Erythroblast (primary cell): ENCODE measurements around the gene POU6F1.

Experiments used
- GATA1 ChIP-seq: IDR thresholded peaks from 2 replicates; pipeline ENCODE4 v1.6.1; 2011; ENCODE audit warnings: low read depth, mild to moderate bottlenecking, control low read depth, low read length, moderate library complexity
- POLR2A ChIP-seq: IDR thresholded peaks from 2 replicates; pipeline ENCODE4 v1.6.1; 2011; ENCODE audit warnings: mild to moderate bottlenecking, low read length

GRCh38 chr12:51160814-51161459, 56.9 kb downstream of the POU6F1 start:
- TF ChIP-seq POLR2A (no peak), GATA1 (no peak)
